Measurements from ENCODE around the gene NAT16.
A peak's percentile ranks its signal among the peaks of the same experiment; 100 is the strongest.
"Not testable (repeated sequence)": the region's sequence is repeated elsewhere in the genome, so short reads cannot be mapped to it uniquely, and the experiment has no call there.

Gene NAT16

DNA sequence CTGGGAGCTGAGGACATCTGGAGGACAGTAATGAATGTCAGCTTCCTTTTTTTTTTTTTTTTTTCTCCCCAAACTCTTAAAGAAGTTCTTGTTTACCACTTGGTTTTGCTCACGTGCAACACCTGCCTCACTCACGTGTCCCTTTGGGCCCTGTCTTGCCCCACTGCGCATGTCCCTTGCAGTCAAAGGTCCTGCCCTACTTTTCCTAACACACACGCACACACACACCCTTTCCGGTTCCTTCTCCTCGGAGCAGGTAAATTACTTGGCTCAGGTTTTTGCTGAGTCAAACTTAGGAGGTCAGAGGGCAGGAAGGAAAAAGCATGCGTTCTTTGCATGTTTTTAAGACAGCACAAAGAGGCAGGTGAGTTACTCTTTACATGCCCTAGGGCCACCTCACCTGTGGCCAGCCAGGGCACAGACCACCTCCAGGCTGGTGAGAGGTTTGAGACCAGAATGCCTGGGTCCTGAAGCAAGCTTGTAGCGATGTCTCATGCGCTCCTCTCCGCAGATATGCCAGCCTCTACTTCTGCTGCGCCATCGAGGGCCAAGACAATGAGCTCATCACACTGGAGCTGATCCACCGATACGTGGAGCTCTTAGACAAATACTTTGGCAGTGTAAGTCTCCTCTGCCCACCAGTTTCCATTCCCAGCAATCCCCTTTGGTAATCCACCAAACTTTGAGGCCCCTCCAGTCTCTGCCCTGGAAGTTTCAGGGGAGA is 23.1 kb downstream of the NAT16 start:
- no peak for DNase-seq

- DNase-seq, result no peak
Observed at GRCh38 chr7:101156277-101156676, 23.8 kb downstream of the NAT16 start.

- no peak for DNase-seq
Observed at GRCh38 chr7:101155303-101155702, 24.8 kb downstream of the NAT16 start.

DNA sequence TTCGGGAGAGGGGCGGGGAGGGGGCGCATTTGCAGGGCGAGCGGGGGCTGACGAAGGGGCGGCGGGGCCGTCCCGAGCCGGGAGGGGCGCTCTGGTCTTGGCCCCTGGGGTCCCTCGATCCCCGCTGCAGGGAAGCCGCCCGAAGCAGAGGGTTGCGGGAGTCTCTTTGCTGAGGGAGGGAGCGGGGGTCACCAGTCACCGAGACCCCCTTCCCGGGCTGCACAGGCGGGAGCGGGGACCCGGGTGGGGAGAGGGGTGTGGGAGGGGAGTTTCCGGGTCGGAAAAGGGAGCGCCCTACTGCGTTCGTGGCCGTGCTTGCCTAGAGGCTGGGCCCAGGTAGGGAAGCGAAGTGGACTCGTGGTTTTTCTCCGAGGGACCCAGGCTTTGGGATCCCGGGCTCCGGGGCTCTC is 25.4 kb downstream of the NAT16 start:
- DNase-seq, result no peak

DNA sequence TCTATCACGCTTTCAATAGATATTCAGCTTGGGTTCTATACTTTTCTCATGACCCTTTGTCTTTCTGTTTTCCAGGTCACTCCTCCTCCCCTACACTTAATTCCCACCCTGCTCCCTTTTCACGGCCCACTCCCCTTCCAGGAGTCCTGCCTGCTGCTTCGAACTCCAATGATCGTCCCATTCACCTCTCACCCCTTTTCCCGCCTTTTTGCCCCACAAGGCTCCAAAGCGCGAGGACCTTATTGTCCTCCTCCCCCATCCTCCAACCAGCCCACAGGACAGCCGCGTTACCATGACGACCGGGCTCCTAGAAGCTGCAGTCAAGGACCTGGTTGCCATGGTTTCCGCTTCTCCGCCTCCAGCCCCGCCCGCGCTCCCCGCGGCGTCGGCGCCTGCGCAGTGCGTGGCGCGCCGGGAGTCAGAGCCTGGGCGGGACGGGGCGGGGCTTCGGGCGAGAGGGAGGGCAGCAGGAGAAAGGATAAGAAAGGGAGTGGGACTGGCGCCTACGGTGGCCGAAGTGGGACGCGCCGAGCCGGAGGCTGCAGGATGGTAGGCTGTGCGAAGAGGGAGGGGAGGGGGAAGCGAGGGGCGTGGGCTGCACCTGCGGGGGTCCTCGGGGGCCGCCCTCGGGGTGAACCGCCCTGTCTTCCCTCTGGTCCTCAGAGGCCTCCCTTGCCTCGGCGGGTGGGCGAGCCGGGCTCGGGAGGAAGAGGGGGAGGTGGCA is 26.0 kb downstream of the NAT16 start, which contains the start of gene AP1S1:
TSS of gene AP1S1 (plus strand) at position 508 of the 724 bp plus-strand sequence. CDS start at position 547, 39 bp downstream.
- peak; percentile 91 to 93 for DNase-seq

DNA sequence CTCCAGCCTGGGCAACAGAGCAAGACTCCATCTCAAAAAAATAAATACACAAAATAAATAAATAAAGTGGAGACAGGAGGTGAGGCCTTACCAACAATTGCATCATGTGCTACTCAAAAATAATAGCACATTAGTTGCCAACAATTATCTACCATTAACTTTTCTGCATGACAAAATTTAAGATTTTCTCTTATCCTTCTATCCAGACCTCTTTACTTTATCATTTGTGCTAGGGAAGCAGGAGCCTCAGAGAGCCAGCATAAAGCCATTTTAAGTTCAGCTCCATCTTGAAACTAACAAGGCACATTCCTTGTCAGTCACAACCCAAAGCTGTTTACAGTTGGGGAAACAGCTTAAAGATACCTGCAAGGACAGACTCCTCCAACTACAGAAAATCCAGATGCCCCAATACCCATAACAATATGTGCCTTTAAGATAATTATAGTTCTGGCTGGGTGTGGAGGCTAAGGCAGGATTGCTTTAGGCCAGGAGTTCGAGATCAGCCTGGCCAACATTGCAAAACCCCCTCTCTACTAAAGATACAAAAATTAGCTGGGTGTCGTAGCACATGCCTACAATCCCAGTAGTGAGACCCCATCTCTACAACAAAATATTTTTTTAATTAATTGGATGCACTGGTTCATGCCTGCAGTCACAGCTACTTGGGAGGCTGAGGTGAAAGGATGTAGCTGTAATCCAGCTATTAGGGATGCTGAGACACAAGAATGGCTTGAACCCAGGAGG is 28.0 kb downstream of the NAT16 start:
- no peak for DNase-seq

- DNase-seq, result no peak
Observed at GRCh38 chr7:101140746-101141382, 39.2 kb downstream of the NAT16 start.

GRCh38 chr7:101140339-101140699 is 39.8 kb downstream of the NAT16 start:
- DNase-seq, result no peak

DNA sequence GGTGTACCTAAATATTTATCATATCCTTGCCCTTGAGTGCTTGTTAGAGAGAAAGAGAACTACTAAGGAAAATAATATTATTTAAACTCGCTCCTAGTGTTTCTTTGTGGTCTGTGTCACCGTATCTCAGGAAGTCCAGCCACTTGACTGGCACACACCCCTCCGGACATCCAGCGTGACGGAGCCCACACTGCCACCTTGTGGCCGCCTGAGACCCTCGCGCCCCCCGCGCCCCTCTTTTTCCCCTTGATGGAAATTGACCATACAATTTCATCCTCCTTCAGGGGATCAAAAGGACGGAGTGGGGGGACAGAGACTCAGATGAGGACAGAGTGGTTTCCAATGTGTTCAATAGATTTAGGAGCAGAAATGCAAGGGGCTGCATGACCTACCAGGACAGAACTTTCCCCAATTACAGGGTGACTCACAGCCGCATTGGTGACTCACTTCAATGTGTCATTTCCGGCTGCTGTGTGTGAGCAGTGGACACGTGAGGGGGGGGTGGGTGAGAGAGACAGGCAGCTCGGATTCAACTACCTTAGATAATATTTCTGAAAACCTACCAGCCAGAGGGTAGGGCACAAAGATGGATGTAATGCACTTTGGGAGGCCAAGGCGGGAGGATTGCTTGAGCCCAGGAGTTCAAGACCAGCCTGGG is 41.8 kb downstream of the NAT16 start:
- DNase-seq, result peak; percentile 75 to 77

- no peak for DNase-seq
Observed at GRCh38 chr7:101137651-101138212, 42.4 kb downstream of the NAT16 start.

DNA sequence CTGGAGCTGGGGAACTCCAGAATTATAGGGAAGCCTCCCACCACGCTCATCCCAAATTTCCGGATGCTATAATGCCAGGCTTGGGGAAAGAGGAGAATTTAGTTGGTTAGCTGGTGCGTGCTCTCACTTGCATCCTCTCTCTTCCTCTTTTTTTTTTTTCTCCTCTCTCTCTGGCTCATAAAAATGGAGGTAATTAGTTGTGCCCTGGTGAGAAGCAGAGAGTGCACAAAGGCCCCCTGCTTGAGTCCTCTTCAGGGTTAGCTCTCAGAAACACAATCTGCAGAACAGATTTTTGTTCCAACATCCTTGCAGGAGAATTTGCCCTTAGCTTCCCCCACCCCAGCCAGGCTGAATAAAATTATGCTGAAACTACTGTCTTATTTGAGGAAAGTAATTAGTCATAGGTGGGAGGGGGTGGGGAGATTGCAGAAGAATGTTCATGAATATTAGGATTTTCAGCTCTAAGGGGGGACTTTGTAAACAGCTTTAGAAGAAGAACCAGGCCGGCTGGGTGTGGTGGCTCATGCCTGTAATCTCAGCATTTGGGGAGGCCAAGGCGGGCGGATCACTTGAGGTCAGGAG is 45.6 kb downstream of the NAT16 start:
- DNase-seq, result no peak

- no peak for DNase-seq
Observed at GRCh38 chr7:101133621-101134398, 46.3 kb downstream of the NAT16 start.

GRCh38 chr7:101132626-101133600 is 47.2 kb downstream of the NAT16 start:
- not testable (repeated sequence) for DNase-seq

DNA sequence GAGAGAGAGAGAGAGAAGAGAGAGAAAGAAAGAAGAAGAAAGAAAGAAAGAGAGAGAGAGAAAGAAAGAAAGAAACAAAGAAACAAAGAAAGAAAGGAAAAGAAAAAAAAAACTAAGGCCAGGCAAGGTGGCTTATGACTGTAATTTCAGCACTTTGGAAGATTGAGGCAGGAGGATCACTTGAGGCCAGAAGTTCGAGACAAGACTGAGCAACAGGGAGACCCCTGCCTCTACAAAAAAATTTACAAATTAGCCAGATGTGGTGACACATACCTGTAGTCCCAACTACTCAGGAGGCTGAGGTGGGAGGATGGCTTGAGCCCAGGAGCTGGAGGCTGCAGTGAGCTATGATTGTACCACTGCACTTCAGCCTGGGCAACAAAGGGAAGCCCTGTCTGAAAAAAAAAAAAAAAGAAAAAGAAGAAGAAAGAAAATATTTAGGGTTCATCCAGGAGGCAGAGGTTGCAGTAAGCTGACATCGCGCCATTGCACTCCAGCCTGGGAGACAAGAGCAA is 50.4 kb downstream of the NAT16 start:
- no peak for DNase-seq

GRCh38 chr7:101128040-101128834 is 51.9 kb downstream of the NAT16 start:
- no peak for DNase-seq

GRCh38 chr7:101127460-101128039 is 52.5 kb downstream of the NAT16 start:
- no peak for DNase-seq

DNA sequence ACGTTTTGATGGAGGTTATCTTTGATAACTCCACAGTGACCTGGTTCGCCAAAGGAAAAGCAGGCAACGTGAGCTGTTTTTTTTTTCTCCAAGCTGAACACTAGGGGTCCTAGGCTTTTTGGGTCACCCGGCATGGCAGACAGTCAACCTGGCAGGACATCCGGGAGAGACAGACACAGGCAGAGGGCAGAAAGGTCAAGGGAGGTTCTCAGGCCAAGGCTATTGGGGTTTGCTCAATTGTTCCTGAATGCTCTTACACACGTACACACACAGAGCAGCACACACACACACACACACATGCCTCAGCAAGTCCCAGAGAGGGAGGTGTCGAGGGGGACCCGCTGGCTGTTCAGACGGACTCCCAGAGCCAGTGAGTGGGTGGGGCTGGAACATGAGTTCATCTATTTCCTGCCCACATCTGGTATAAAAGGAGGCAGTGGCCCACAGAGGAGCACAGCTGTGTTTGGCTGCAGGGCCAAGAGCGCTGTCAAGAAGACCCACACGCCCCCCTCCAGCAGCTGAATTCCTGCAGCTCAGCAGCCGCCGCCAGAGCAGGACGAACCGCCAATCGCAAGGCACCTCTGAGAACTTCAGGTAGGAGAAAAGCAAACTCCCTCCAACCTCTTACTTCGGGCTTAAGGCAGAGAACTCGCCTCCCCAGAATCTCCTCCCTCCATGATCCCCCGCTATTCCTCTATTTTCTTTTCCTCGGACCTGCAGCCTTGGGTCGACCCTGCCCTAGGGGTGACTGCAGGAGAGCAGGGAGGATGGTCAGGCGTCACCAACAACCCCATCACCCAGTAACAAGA is 53.2 kb downstream of the NAT16 start, which contains the start of gene SERPINE1:
TSS of gene SERPINE1 (plus strand) at position 454 of the 809 bp plus-strand sequence. CDS start 1,290 bp downstream, outside the sequence.
- peak; percentile 21 to 22 for DNase-seq

Measured in stimulated activated CD4-positive, alpha-beta T cell treated with anti-CD3 and anti-CD28 coated beads, Interleukin-2, amount 100 ng/mL, for 48 hours (primary cell).